COR-L47 (cell line): Measurements from ENCODE around the gene ANKRD28.

ENCODE experiments used
- DNase-seq: peaks from one replicate; lab custom pipeline; 2025; lab: John Stamatoyannopoulos, UW

The ANKRD28 gene

DNA sequence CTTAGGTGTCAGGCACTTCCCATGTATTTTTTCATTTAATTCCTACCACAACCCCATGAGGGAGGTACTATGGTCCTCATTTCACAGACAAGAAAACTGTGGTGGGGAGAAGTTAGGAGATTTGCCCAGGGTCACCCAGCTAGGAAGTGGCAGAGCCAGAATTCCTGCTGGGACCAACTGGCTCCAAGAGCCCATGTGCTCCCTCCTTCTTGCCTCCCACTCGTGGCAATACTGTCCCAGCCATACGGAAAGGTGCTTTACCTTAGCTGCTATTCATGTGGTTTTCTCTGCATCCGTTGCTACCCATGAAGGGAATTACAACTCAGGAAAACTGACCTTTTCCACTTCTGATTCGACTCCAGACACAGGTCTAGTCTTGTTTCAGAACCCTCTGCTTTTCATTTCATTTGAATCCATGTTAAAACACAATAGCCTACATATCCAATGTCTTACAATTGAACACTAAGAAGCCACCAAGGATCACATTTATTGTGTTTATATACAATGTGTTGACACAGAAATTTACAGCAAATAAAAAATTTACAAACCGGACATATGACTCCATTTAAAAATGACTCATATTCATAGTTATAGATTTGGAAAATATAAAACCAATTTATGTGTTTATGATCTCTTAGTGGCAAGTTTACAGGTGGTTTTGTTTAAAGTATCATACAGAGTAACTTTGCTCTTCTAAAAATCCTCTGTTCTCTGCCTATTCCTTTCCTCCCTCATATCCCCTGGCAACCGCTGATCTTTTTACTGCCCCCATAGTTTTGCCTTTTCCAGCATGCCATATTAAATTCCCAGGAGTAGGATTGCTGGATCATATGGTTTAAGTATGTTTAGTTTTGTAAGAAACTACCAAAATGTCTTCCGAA lies 137.5 kb downstream of the ANKRD28 start:
- no peak for DNase-seq

DNA sequence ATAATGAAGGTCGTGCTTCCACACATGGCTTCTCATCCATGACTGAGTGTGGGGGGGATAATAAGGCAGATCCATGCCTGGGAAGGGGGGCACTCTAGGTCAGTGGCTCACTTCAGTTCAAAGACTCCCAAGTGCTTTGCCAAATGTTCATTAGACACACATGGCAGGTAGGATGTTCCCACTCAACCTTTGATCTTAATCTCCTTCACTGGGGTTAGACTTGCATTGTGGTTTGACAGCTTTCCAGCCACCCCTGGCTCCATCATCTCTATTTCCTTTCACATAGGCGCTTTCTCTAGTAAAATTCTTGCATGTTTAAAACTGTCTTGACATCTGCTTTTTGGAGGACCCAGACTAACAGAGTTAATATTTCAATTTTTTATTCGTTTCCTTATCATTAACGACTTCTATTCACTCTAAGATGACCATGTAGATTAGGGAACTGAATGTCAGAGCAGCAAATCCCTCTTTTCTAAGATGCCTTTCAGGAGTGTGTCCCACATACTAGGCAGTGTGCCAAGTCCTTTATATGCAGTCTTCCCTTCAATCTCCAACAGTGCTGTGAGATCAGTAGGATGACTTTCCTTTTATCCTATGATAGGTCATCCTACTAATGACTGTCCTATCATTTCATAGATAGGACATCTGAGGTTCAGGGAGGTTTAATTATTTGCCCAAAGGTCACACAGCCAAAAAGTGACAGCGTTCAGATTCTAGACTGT lies 138.4 kb downstream of the ANKRD28 start:
- no peak for DNase-seq

- DNase-seq: no peak
Measured at GRCh38 chr3:15657016-15657415, 140.8 kb downstream of the ANKRD28 start.

GRCh38 chr3:15656342-15656741 lies 141.4 kb downstream of the ANKRD28 start:
- no peak for DNase-seq

DNA sequence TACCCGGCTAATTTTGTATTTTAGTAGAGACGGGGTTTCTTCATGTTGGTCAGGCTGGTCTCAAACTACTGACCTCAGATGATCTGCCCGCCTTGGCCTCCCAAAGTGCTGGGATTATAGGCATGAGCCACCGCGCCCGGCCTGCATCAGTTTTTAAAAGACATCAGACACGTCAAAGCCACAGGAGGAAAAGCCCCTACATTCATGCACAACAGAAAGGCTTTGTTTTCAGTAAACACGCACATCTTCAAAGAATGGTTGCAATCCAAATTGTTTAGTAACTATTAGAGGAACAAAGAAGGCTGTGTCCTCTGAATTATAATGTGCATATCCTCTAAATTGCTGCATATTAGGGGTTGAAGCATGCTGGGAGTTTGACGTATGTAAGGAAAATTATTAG lies 142.9 kb downstream of the ANKRD28 start:
- DNase-seq: no peak

DNA sequence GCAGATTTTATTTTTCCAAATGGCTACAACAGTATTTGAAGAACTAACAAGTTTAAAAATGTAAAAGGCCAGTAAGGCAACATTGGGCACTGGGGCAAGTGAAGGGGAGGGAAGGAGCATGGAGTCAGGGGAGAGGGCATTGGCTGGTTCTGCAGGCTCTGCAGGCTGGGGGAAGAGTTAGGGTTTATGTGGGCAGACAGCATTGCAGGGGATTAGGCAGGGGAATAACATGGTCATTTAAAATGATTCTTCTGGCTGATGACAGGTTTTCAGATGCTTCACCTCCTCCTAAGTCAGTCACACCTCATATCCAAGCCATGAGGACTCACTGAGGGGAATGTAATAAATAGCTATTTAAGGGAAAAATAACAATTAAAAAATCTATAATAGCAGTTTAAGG lies 143.7 kb downstream of the ANKRD28 start:
- DNase-seq: no peak

GRCh38 chr3:15653321-15653720 lies 144.5 kb downstream of the ANKRD28 start:
- DNase-seq: no peak

DNA sequence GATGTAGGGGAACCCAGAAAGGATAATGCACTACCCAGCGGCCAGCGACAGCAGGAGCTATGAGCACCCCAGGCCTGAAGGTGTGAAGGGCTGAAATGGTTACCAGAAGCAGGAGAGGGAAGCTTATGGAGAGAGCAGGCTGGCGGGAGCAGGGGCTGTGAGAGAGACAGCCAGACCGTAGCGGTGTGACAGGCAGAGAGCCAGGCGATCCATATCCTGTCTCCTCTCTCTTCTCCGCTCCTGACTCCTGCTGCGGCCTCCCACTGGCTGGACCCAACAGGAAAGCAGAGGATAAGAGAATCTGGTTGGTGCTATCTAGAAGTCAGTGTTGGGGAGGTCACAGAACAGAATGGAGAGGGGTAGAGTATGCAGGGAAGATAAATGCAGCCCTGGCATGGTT lies 146.4 kb downstream of the ANKRD28 start:
- DNase-seq: no peak

DNA sequence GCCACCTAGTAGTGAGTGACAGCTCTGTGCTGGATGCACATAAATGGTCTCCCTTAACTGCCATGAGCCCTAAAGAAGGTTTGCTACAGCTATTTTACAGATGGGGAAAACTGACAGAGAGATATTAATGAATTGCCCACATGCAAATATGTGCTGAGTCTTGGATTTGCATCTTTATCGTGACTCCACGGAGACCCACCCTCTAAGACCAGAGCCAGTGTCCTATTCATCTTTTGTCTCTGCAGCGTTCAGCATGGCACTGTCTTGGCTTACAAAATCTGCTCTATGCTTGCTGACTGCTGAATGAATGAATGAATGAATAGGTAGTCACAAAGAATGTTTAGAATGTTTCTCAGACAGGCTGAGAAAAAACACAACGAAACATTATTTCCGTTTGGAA lies 147.9 kb downstream of the ANKRD28 start:
- no peak for DNase-seq

- no peak for DNase-seq
Measured at GRCh38 chr3:15649341-15649740, 148.4 kb downstream of the ANKRD28 start.

- DNase-seq: no peak
Measured at GRCh38 chr3:15647611-15648167, 150.1 kb downstream of the ANKRD28 start.

DNA sequence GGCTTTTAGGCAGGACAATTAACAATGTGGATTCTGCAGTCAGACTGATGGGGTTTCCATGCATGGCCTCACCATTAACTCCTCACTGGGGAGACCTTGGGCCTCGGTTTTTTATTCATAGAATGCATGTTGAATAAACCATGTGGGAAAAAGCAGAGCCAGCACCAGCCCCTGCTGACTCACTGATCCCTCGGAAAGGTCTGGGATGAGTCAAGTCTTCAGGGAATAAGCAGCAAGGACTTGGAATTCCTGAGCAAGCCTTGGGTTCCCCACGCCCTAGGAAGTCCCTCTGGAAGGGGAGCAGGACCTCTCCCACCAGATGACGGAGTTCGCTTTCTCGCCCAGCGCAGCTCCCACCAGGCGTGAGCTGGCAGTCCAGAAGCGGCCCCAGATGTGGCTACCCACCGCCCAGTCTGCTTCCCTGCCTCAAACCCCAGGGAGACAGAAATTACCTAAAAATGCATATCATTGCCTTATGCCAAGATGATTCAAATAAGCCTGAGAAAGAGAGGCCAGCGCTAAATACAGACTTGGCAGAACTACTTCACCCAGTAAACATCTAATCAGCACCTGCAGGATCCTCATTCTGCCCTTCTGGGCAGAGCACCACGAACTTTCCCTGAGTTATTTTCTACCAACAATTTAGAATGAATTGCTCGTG lies 150.8 kb downstream of the ANKRD28 start:
- DNase-seq: no peak

DNA sequence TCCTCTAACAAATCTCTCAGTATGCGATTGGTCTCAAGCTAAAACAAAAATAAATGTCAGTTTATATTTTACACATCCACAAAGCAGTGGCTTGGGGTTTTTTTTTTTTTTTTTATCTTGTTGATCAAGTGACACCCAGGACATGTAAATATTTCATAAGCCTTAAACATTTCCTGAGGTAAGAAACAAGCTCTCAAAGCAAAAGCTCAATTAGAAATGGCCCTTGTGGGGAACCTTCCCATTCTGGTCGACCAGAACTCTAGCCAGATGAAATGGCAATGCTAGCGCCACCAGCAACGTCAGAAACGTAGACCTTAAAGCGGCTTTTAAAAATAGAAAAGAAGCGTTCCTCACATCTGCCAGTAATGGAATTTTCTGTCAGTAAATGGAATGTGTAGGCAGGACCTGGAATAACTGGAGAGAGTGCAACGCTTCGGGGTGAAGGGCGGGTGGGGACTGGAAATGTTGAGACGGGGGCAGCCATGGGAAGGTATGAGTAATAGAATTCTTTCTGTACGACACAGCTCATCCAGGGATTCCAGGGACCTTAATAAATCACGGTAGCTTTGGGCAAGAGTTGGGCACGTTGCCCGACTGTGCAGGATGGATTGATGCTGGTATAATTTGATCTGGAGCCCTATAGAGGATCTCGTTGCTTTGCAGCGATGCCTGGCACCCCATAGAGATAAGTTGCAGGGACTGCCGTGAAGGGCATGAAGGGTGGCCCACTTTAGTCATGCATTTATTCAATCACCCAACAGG lies 151.9 kb downstream of the ANKRD28 start:
- no peak for DNase-seq

GRCh38 chr3:15645246-15645645 lies 152.5 kb downstream of the ANKRD28 start:
- no peak for DNase-seq

DNA sequence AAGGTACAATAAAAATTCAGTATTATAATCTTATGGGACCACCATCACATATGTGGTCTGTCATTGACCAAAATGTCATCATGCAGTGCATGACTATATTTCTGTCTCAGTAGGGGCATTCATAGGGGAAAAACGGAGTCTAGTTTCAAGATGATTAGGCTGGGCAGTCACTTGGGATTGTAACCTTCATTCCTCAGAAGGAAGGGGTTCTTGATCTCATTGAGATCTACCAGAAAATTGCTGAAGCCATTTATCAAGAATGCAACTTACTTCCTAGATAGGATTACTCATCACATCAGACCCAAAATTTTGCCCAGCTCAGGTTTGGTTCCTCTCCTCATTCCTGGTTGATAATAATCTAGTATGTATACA lies 158.9 kb downstream of the ANKRD28 start:
- no peak for DNase-seq

DNA sequence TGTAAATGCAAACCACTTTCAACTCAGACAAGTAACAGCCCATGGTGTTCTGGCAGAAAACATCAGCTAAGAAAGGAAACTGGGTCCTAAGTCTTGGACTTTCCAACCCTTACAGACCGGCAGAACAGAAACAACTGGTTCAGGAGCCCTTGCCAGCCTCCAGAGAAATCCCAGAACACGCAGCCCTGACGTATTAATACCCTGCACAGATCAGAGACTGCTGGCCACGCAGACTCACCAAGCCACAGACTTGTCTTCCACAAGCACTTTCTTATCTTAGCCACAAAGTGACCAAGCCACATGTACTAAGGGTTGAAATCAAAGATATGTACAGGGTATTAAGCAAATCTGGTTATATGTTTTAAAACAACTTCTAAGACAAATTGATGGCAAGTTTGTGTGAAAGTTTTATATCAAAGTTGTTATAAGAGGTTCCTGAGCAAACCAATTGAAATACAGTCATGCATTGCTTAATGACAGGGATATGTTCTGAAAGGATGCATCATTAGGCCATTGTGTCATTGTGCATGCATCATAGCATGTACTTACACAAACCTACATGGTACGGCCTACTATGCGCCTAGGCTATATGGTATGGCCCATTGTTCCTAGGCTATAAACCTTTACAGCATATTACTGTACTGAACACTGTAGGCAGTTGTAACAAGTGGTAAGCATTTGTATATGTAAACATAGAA lies 159.4 kb downstream of the ANKRD28 start:
- no peak for DNase-seq

DNA sequence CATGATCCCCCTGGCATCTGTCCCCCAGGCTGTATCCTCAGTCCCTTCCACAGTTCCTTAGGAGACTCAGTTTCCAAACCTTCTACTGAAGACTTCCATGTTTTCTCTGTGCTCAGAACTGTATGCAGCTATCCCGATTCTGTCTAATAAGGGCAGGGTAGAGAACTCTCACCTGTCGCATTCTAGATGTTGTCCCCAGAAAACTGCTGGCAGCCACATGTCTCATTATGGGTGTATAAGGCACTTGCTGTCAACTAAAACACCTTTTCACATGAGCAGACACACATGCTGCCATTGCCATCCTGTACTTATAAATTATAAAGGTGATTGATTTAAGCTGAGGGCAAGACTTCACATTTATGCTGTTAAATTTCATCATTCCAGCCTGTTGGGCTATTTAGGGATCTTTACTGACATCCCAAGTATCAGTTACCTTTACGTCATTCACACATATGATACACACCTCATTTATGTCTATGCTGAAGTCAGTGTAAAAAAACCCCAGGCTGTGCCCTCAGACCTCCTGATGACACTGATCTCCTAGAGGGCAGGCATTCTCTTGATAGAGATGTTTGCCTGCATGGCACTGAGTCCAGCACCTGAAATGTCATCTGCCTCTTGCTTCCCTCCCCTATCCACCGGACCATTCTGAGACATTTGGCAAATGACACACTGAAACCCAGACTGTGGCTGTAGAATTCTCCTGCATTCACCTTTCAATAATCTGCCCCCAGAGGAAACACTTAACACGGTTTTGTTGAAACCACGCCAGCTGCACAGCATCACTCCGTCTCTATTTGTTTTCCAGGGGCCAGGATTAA lies 160.4 kb downstream of the ANKRD28 start:
- DNase-seq: peak; percentile 21

- DNase-seq: no peak
Measured at GRCh38 chr3:15636028-15636709, 161.6 kb downstream of the ANKRD28 start.

GRCh38 chr3:15635121-15635661 lies 162.6 kb downstream of the ANKRD28 start:
- DNase-seq: no peak
